Measurements from ENCODE around the gene MBL2. TPM values are rescaled to one million over a fixed set of nuclear protein-coding genes. Genes with fewer than 3 reads are reported as not detected.

MBL2 gene
- total RNA-seq: not detected in 2 replicates

GRCh38 chr10:52772623-52773022 lies at the start of gene MBL2:
MBL2 (minus strand) TSS chr10:52772784; CDS start chr10:52771635, 1,149 bp downstream.

Measured in tracheal epithelial cell (primary cell).